Measurements from ENCODE around the gene IFT27.
"Not testable (repeated sequence)": the region's sequence is repeated elsewhere in the genome, so short reads cannot be mapped to it uniquely, and the experiment has no call there.

IFT27 gene

GRCh38 chr22:36765131-36765942 is 10.6 kb downstream of the IFT27 start:
- DNase-seq (ENCODE audit: low read depth in 2 of 2), result no peak

DNA sequence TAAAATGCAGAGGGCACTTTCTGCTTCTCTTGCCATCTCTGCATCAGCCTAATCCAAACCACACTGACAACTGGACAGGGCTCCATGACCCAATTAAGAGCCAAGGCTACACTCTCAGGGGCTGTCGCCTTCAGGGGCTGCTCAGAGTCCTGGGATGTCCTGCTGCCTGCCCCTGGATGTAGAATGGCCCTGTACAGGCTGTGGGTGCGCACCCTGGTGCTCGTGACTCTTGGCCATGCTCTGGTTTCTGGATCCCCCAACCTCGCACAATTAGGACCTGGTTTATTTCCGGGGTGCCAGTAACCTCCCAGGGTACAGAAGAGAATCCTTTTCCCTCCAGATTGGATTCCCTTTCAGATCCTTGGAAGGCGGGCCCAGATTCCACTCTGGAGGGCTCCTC is 11.3 kb downstream of the IFT27 start:
- no peak for DNase-seq (ENCODE audit: low read depth in 2 of 2)

DNA sequence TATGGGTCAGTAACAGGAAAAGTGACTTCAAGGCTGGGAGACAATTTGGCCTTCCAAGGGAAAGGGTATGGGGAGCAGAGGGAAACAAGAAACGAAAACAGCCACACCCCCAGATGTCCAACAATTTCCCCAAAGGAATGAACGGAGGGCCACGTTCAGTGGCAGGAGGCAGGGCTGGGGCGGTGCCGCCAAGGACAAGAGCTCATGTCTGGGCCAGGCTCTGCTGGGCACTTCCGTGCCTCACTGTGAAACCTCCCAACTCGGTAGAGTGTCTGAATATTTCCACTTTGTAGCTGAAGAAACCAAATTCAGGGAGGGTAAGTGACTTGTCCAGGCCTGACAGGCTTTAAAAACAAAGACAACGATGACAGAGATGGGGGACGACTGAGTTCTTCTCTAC is 11.9 kb downstream of the IFT27 start:
- no peak for DNase-seq (ENCODE audit: low read depth in 2 of 2)

- DNase-seq (ENCODE audit: low read depth in 2 of 2), result no peak
Measured at GRCh38 chr22:36763576-36763975, 12.3 kb downstream of the IFT27 start.

DNA sequence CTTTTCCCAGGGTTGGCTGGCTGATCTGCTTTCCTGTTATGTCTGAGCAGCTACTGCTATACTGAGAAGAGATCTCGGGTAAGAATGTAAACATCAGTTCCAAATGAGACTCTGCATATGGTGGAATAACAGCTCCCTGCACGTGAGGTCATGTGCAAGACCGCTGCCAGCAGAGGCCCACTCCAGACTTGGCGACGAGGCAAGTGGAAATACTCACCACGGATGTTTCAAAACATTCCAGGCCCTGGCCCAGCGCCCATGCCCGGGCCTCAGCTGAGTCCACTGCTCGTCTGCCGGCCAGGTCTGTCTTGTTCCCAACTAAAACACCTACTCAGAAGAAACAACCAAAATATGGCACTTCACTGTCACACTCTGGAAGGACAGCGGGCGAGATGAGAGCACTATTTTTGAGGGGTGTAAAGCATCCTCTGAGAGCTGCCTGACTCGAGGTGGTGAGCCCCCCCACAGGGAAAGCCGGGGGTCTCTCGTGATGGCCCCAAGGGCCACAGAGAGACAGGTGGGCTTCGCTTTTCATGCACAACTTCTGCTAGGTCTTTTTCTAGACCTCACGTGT is 13.1 kb downstream of the IFT27 start:
- no peak for DNase-seq (ENCODE audit: low read depth in 2 of 2)

- DNase-seq (ENCODE audit: low read depth in 2 of 2), result no peak
Measured at GRCh38 chr22:36761553-36762240, 14.2 kb downstream of the IFT27 start.

DNA sequence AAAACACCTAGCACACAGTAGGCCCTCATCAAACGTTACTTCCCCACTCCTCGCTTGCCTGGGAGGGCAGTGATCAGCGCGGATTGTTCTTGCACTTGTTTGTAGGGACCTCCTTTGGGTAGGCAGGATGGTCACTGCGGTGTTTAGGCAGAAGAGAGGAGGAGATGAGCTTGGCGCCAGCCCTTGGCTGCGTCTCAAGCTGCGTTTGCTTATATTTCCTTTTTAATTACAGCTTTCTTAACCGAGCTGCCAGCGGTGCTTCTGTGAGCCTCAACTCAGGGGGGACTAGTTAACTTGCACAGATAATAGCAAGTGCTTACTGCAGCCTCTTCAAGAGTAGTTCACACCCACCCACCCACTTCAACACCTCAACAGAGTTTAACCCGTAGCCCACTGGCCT is 15.1 kb downstream of the IFT27 start:
- no peak for DNase-seq (ENCODE audit: low read depth in 2 of 2)

DNA sequence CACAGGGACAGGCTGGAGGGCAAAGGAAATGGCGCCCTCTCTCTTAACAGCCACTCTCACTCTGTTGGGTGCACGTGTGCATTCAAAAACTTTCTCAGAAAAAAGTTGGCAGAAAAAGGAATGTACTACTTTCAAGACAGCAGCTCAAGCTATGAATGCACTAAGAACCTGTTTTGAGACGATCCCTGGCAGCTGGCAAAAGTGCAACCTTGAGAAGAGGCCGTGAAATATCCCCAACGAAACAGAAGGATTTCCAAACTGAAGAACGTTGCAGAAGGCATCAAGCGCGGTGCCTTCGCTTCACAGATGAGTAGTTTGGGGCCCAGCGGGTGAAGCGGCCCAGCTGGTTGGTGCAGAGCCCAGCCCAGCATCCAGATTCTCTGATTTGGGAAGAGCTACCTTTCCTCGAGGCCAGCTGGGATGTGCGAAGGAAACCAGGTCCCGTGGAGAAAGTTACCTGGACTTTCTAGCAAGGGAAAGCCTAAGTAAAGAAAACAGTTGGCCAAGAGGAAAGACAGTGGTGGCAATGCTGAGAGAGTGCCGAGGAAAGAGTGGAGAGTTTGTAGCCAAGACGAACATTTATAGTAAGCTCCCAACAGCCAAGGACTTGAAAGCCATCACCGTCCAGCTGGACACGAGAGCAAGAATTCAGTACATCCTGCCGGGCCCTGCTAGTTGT is 16.3 kb downstream of the IFT27 start:
- DNase-seq (ENCODE audit: low read depth in 2 of 2), result no peak

DNA sequence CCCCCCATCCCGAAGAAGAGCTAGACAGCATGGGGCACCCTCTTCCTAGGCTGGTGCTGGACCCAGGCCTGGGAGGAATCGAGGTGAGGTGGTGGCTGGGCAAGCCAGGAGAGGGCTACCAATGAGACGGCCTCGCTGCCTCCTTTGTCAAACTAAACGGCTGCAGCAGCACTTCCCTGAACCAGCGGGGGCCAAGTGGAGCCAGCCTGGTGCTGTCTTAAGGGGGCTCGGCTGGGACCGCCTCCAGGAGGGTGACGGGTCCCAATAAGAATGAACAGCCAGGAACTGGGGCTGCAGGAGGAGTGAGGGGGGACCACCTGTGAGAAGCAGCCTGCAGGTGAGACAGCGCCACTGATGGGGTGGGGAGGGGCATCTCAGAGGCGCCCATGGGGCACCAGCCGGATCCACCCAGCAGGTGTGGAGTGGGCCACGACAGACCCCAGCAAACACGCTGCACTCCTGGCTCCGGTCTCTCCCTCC is 17.1 kb downstream of the IFT27 start:
- no peak for DNase-seq (ENCODE audit: low read depth in 2 of 2)

- peak; percentile 64 to 67 for DNase-seq (ENCODE audit: low read depth in 2 of 2)
Measured at GRCh38 chr22:36757668-36758211, 18.2 kb downstream of the IFT27 start.

GRCh38 chr22:36756746-36757655 is 18.9 kb downstream of the IFT27 start:
- no peak for DNase-seq (ENCODE audit: low read depth in 2 of 2)

DNA sequence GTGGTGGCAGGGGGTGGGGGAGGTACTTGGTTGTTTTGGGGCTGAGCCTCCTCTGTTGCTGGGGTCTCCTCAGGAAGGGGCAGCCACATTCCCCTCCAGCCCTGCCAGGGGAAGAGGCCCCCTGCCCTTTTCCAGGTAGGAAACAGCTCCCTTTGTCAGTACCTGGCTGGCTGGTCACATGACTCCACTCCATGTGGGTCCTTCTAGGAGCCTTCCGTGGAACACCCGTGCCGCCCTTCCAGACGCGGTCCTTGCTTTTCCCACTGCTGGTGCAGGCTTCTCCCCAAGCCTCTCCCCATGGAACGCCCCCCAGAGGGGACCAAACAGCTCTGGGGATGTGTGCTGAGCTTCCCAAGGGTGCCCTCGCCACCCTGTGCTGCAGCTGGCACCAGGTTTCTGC is 19.9 kb downstream of the IFT27 start:
- no peak for DNase-seq (ENCODE audit: low read depth in 2 of 2)

DNA sequence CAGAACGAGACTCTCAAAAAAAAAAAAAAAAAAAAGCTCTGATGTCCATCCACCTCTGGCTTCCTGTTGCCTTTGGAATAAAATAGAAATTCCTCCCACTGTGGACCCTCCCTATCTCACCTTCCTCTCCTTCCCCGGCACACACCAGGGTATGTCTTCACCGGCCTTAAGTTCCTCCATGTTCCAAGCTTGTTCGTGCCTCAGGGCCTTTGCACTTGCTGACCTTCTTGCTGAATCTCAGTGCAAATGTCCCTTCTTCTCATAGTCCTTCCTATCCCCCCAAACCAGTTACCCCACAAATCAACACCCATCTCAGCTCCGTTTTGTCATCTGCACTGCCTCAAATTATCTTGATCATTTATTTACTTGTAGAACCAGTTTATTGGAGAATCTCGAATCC is 20.6 kb downstream of the IFT27 start:
- DNase-seq (ENCODE audit: low read depth in 2 of 2), result no peak

DNA sequence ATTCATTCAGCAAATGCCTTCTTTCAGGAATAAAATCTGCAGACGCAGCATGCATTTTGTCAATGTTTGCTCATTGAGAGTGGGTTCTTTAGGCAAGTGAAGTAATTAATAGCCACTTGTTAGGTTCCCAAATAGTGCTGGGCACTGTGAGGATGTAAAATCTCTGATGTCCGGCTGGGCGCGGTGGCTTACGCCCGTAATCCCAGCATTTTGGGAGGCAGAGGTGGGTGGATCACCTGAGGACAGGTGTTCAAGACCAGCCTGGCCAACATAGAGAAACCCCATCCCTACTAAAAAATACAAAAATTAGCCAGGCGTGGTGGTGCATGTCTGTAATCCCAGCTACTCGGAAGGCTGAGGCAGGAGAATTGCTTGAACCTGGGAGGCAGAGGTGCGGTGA is 21.0 kb downstream of the IFT27 start:
- not testable (repeated sequence) for DNase-seq (ENCODE audit: low read depth in 2 of 2)

DNA sequence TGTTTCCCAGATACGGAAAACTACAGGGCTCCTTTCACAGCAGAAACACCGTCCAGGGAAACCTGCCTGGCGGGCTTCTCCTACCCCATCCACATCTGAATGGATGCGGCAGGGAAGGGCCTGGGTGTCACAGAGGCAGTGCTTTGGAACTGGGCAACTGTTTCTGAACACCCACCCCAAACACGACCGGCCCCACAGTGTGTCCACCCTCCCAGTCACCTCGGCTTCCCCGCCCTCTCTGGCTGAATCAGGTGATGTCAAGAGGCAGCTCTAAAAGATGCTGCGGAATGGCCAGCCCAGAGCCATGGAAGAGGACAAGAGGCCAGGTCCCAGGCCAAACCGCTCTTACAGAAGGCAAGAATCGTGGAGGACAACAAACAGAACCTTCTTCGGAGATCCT is 22.0 kb downstream of the IFT27 start:
- no peak for DNase-seq (ENCODE audit: low read depth in 2 of 2)

DNA sequence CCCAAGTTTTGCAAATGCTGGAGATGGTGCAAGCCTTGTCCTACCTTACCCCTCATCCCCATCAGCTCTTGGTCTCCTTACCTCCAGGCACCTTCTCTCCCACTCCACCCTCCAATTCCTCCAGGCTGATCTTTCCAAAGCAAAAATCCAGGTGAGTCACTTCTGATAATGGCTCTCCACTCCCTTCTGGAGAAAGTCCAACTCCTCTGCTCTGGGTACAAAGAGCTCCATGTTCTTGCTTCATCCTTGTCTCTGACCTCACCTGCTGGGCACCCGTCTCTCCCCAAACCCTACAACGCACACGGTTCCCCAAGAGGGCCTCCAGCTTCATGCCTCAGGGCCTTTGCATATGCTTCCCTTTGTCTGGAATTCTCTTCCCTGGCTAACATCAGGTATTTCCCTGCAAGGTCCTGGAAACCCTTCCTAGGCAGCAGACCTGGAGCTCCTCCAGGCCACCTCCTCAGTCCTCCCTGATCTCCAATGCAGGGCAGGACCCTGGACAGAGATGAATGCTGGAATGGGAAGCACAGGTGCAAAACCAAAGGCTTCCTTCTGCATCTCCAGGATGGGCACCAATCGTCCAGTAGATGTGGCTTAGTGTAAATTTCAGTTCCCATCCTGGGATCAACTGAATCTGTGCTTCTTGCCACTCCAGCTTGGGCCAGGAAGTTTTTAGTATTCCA is 22.7 kb downstream of the IFT27 start:
- DNase-seq (ENCODE audit: low read depth in 2 of 2), result no peak

- DNase-seq (ENCODE audit: low read depth in 2 of 2), result no peak
Measured at GRCh38 chr22:36746375-36746970, 29.4 kb downstream of the IFT27 start.

DNA sequence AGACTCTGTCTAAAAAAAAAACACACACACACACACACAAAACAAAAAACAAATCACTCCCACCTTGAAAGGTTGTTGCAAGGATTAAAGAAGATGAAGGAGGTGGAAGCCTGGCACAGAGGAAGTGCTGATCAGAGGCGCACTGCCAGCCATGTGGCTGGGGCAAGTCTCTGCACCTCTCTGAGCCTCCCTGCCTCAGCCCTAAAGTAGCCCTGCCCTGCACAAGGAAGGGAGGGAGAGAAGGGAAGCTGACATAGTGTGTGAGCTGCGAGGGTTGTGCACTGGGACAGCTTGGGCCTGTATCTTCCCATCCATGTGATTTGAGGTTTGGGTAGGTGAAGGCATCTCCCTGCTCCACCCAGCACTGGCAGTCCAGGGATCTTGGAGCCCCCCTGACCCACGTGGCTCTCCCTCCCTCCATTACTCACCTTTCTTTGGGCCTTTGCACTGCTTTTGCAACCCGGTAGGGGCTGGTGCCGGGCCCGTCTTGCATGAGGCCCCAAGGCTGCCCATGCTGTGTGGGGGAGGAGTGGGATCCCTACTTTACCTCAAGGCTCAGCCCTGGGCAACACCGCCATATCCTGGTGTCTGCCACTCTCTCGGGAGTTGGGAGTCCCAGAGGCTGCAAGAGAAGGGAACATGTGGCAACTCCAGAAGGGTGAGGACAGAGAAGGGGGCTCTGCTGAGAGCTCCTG is 30.5 kb downstream of the IFT27 start:
- DNase-seq (ENCODE audit: low read depth in 2 of 2), result no peak

DNA sequence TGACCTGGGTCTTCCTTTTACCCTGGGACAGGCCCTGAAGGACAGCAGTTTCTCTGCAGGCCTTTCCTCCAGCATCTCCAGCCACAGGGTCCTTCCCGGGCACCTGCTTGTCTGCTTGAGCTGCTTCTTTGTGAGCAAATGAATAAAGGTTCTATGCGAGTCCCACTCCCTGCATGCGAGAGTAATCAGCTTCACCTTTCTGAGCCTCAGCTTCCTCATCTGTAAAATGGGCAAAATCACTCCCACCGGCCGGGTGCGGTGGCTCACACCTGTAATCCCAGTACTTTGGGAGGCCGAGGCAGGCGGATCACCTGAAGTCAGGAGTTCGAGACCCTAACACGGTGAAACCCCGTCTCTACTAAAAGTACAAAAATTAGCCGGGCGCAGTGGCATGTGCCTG is 31.1 kb downstream of the IFT27 start:
- no peak for DNase-seq (ENCODE audit: low read depth in 2 of 2)

All from stimulated activated CD4-positive, alpha-beta T cell treated with anti-CD3 and anti-CD28 coated beads, Interleukin-1b, Interleukin-23, amount 100 ng/mL, for 4 hours (primary cell).